ENCODE data around the gene RNU11.
"Not testable (repeated sequence)": the region's sequence is repeated elsewhere in the genome, so short reads cannot be mapped to it uniquely, and the experiment has no call there.

RNU11 gene

GRCh38 chr1:28663871-28664470 lies 15.6 kb downstream of the RNU11 start:
- DNase-seq (ENCODE audit: low read depth in 1 of 2, low spot score in 1 of 2), result no peak

GRCh38 chr1:28666806-28667205 lies 18.4 kb downstream of the RNU11 start:
- no peak for DNase-seq (ENCODE audit: low read depth in 1 of 2, low spot score in 1 of 2)

- DNase-seq (ENCODE audit: low read depth in 1 of 2, low spot score in 1 of 2), result peak; percentile 61 to 81
These were observed 20.0 kb downstream of the RNU11 start, which contains the start of gene GMEB1 for GRCh38 chr1:28668191-28668955. TSS of gene GMEB1 (plus strand) at chr1:28668784. CDS start at chr1:28683613, 14,829 bp downstream.

- DNase-seq (ENCODE audit: low read depth in 1 of 2, low spot score in 1 of 2), result peak; percentile 6 to 14
These were observed 20.7 kb downstream of the RNU11 start for GRCh38 chr1:28668956-28669723.

- DNase-seq (ENCODE audit: low read depth in 1 of 2, low spot score in 1 of 2), result no peak
These were observed 22.9 kb downstream of the RNU11 start for GRCh38 chr1:28671254-28671780.

- not testable (repeated sequence) for DNase-seq (ENCODE audit: low read depth in 1 of 2, low spot score in 1 of 2)
These were observed 24.6 kb downstream of the RNU11 start for GRCh38 chr1:28672971-28673370.

DNA sequence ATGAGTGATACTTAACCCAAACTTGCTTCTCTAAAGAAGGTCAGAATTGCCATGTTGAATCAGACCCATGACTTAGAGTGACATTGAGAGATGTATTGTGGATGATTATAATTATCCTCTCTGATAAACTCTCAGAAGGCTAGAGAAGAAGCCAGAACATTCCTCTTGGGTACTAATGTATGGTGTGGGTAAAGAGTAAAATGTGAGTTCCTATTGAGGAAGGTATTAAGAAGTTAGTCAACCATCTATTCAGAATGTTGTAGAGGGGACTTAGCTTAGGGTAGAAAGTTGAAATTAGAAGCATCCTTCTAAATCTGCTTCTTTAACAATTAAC lies 27.5 kb downstream of the RNU11 start:
- no peak for DNase-seq (ENCODE audit: low read depth in 1 of 2, low spot score in 1 of 2)

DNA sequence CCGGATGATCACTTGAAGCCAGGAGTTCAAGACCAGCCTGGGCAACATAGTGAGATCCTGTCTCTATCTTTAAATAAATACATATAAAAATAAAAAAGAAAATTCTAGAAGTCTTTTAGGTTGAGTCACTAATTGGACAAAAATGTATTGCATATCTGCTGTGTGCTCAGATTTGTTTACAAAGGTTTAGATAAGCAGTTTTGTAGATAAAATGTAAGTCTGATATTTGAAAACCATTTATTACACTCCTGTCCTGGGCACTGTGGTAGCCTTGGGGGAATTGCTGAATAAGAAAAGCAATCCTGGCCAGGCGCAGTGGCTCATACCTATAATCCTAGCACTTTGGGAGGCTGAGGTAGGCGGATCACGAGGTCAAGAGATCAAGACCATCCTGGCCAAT lies 31.8 kb downstream of the RNU11 start:
- no peak for DNase-seq (ENCODE audit: low read depth in 1 of 2, low spot score in 1 of 2)

GRCh38 chr1:28682840-28683239 lies 34.4 kb downstream of the RNU11 start:
- DNase-seq (ENCODE audit: low read depth in 1 of 2, low spot score in 1 of 2), result no peak

DNA sequence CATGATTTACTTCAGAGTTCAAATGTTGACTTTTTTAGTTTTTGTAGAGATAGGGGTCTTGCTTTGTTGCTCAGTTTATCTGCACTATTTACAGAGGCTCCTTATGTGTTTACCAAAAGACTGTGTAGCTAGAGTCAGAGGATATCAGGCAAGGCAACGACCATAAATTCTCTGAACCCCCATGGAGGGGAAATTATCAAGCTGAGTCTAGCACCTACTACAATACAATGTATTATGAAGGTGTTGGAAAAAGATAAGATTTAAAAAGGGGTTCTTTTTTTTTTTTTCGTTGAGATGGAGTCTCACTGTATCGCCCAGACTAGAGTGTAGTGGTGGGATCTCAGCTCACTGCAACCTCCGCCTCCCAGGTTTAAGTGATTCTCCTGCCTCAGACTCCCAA lies 36.5 kb downstream of the RNU11 start:
- DNase-seq (ENCODE audit: low read depth in 1 of 2, low spot score in 1 of 2), result no peak

GRCh38 chr1:28691627-28692026 lies 43.2 kb downstream of the RNU11 start:
- DNase-seq (ENCODE audit: low read depth in 1 of 2, low spot score in 1 of 2), result not testable (repeated sequence)

Data from activated T-helper 1 cell treated with anti-CD3 and anti-CD28 coated beads, Interleukin-2, amount 50 U/mL, for 16 hours (primary cell).